NCI-H2227 (cell line): Measurements from ENCODE around the gene TSPO.

ENCODE experiments used
- DNase-seq: peaks from one replicate; lab custom pipeline; 2025; ENCODE audit not compliant: unreplicated experiment; lab: John Stamatoyannopoulos, UW

The TSPO gene

GRCh38 chr22:43157874-43158546 lies 6.7 kb downstream of the TSPO start:
- DNase-seq: no peak

GRCh38 chr22:43158778-43159483 lies 7.6 kb downstream of the TSPO start:
- DNase-seq: no peak

DNA sequence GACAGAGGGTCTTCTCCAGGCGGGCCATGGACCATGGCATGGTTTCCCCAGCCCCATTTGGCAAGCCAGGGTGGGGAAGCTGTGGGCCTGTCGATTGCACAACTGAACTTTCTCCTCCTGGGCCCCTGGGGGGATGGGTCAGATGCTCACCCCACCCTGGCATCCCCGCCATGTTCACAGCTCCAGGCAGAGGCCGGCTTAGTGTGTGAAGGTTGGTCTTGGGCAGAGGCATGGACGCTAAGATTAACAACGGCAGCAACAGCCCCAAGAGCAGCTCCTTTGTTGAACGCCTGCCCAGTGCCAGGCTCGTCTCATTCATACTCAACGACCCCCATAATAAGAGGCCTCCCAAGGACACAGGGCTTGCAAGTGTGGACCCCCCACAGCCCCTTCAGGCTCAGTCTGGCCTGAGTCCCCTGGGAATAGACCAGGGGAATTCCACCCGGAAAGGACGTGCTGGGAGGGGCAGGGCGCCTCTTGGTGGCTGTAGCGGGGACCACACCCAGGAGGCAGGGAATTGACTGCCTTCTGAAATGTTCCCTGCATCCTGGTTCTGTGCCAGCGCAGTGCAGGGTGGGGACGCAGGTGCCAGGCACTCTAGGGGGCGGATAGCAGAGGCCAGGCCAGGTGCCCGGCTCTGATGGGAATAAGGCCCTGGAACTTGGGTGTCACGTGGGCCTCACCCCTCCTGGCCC lies 8.3 kb downstream of the TSPO start:
- no peak for DNase-seq

- no peak for DNase-seq
Measured at GRCh38 chr22:43160497-43161126, 9.3 kb downstream of the TSPO start.

- DNase-seq: no peak
Measured at GRCh38 chr22:43162412-43163150, 11.2 kb downstream of the TSPO start.

DNA sequence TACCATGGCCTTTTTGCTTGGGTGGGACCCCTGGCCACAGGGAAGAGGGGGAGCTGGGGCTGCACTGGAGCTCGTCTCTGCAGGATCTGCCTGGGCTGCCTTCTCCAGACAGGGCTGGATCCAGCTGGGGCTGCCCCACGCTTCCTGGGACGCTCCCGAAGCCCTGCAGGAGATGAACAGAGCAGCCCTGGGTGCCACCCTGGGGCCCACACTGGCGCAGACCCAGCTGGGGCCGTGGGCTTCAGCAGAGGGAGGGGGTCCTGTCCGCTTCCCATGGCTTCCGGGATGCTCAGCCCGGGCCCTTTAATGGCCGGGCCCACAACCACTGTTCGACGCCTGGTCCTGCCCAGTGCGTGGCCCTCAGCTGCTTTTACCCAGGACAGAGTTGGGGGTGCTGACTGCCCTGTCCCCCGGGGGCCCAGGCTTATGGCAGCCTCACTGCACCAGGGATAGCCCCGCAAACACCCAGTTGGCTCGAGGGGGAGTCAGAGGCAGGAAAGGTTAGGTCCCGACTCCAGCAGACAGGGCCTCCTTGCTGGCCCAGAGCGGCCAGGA lies 12.0 kb downstream of the TSPO start:
- no peak for DNase-seq

GRCh38 chr22:43164636-43165035 lies 13.3 kb downstream of the TSPO start:
- no peak for DNase-seq

GRCh38 chr22:43166132-43166930 lies 15.0 kb downstream of the TSPO start:
- DNase-seq: no peak

DNA sequence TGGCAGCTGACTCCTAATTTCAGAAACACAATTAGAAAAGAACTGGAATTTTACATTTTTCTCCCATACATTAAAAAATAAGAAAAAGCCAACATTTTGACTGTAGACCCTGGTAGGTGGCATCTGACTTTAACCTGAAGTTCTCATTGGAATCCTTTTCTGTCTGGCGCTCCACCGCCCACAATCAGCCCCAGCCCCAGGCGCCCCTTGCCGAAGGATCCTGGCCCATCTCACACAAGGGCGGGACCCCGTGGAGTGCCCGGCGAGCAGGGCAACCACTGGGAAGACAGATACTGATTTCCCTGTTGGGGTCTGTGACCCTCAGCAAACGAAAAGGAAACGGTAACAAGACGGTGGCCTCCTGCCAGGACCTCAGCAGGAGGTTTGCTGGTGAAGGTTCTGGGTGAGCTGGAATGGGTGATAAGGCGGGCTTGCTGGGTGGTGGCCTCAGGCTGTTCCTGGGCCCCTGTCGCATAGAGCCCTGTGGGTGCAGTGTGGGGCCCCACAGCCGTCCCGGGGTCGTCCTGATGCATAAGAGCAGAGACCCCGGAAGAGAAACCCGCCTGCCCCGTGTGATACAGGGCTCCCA lies 15.7 kb downstream of the TSPO start:
- no peak for DNase-seq

DNA sequence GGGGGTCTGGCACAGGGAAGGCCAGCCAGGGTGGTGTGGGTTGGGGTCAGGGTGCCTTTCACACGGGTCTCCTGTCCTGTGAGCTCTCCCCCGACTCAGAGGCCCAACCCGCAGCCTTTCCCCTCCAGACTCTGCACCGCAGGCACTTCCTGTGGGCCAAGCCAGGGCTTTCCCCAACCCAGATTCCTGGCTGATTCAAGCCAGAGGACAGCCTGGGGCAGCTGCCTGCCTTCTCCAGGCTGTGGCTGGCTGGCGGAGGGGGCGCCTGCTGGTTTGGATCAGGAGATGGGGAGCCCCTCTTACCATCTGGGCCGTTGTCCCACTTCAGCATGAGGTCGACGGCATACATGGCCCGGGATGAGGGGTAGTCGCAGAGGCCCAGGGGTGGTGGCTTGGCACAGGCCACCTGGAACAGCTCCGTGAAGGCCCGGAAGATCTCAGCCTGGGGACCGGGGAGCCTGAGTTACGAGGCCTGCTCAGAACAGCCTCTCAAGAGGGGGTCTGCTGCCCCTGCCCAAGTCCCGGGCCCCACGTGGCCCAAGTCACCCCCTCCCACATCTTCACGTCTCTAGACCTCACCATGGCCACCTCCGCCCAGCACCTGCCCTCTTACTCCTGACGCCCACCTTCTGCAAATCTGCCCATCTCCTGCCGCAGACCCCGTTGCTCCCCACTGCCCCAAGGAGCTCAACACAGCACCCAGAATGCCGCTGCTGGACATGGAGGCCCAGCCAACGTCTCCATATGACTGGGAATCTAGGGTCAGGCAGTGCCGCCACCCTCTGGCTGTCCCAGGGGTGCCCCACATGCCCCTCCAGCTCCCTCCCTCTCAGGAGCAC lies 17.3 kb downstream of the TSPO start:
- no peak for DNase-seq

- DNase-seq: no peak
Measured at GRCh38 chr22:43169310-43170130, 18.2 kb downstream of the TSPO start.

DNA sequence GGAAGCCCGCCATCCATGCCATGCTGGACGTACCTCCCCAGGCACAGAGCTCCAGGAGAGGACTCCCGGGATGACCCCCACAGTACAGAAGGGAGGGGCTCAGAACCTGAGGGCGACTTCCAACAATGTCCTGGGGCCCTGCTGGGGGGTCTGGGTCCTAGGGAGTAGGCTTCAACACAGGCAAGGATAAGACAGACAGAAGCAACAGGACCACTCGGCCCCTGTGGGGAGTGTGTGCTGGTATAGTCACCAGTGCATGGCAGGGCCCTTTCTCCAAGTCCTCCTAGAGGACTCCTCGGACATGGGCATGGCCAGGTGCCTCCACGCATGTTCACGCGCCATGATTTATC lies 18.7 kb downstream of the TSPO start:
- DNase-seq: no peak

- DNase-seq: no peak
Measured at GRCh38 chr22:43171019-43171491, 19.7 kb downstream of the TSPO start.

DNA sequence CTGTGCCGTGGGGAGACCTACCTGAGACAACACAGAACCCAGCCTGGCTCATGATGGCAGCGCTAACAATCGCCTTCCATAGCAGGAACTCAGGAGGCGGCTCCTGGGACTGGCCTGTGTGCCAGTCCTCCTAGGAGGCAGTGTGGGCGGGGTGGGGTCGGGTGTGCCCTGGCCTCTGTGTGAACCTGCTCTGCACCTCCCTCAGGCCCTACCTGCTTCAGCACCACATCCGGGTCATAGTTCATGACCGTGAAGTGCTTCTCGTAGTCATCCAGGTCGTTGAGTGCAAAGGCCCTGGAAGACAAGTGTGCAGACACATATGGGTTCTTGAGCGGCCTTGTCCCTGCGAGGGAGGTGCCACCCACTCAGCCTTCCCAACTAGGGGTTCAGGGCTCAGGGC lies 20.2 kb downstream of the TSPO start:
- no peak for DNase-seq

DNA sequence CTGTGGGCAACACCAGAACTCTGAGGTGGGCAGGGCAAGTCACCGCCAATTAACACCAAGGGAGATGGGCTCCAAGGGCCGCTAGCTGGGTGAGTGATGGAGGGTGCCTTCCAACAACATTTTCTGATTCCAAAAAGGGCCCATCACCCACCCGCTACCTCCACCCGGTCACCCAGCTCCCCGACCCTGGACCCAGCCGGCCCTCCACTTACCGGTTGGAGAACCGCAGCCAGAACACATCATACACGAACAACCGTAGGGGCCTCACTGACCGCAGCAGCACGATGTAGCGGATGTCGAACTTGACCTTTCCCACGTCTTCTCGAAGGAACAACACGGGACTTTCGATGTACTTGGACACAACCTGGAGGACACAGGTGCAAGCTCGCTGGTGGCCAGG lies 20.8 kb downstream of the TSPO start:
- DNase-seq: no peak

DNA sequence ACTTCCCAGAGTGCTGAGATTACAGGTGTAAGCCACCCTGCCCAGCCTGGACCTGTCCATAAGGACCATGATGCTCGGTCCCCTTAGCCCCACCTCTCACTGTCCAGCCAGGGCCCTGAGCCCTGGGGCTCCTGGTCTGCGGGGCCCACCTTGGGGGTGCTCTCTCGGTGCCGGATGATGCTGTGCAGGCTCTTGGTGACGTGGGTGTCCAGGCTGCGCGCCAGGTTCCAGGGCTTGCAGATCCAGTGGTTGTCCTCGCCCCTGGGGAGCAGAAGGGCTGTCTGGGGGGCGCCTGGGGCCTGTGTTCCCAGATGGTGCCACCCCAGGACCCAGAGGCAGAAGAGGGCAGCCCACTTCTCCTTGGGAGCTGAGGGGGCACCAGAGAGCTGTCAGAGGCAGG lies 22.2 kb downstream of the TSPO start:
- DNase-seq: no peak

- no peak for DNase-seq
Measured at GRCh38 chr22:43173976-43174720, 22.8 kb downstream of the TSPO start.
